ENCODE results near the gene DHRS3.
A peak's percentile ranks its signal among the peaks of the same experiment; 100 is the strongest.
"Not testable (repeated sequence)": the region's sequence is repeated elsewhere in the genome, so short reads cannot be mapped to it uniquely, and the experiment has no call there.

DHRS3 gene

DNA sequence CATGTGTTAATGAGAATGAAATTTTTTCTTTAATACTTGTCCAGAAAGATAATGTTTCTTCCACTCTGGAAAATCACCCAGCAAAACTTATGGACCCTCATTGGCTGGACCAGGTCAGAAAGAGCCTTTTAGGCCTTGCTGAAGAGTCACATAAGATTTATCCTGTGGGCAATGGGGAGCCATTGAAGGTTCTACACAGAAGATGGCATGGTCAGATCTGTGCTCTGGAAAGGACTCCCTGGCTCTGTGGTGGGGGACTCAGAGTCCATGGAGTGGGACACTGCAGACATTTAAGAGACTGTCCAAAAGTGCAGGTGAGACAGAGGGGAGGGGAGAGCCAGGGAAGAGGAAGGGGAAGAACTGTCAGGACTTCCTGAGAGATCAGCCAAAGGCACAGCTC is 66.4 kb downstream of the DHRS3 start:
- peak; percentile 3 for DNase-seq

DNA sequence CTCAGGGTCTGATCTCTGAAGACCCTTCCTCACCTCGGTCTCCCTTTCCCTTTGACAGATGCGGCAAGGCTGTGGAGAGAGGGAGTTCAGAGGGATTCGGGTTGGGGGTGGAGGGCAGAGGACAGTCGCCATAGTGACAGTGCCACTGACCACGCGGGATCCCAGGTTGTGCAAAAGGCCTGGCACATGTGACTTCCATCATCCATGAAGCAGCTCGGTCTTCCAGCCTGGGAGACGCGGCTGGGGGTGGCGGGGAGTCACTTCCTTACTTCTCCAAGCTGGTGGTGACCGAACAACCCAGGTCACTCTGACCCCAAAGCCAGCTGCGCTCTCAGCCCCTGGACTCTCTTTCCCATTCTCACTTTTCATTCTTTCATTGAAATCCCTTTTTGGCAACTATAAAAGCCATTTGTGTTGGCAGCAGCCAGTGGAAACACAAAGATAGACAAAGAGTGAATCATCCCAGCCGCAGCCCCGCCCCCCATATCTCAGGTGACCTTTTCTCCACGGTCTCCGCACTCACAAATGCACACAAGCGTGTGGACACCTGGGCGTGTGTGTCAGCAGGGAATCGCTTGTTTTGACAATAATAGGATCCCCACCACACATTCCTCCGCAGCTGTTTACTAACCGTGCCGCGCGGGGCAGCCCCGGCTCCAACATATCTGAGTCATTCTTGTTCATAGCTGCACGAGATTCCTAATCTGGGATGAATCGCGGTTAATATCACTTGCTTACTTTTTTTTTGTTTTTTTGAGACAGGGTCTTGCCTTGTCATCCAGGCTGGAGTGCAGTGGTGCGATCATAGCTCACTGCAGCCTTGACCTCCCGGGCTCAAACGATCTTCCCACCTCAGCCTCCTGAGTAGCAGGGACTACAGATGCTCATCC is 68.3 kb downstream of the DHRS3 start:
- DNase-seq: peak; percentile 31

DNA sequence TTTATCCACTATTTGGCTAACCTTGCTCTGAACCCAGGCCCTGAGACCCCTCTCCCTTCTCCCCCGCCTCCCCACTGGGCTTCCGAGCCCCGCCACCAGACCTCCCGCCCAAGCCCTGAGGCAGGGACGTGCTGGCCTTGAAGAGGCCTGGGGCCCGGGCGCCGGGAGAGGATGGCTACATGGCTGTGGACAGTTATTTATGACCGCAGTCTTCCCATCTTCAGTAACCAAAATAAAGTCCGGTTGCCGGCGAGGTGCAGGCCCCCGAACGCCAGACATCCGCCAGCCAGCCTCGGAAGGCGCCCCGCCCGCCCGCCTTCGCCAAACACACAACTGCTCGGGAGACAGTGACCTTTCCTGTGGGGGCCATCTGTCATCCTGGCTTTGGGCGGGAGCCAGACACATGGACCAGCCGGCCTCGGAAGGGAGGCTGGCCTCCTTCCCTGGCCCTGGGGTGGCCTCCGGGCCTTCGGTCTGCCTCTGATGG is 69.0 kb downstream of the DHRS3 start:
- peak; percentile 9 for DNase-seq

DNA sequence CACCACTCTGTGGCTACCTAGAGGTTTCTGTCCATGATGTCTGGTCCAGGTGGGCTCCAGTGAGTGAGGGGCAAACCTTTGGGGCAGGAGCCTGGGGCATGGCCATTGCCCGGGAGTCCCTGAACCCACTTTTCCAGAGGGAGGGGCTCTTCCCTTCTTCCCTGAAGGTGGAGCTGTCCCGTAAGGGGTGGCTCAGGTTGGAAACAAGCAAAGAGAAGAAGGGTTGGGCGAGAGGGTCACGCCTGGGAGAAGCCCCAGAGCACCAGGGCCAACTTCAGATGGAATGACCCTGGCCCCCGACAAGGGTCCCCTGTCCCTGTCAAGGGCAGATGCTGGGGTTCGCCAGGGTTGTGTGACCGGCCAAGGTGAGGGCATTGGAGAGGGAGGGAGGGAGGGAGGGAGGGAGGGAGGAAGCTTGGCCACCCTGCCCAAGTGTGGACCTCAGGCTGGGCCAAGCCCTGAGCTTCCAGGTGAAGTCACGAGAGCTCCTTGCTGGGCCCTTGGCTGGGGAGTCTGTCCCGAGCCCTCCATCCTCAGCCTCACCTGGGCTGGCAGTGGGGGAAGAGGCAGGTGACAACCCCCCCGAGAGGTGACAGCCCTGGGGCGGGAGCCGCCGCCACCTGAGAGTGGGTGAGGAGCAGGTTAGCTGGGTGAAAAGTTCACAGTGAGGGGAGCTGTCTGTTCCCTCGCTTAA is 69.6 kb downstream of the DHRS3 start:
- DNase-seq: peak; percentile 11

DNA sequence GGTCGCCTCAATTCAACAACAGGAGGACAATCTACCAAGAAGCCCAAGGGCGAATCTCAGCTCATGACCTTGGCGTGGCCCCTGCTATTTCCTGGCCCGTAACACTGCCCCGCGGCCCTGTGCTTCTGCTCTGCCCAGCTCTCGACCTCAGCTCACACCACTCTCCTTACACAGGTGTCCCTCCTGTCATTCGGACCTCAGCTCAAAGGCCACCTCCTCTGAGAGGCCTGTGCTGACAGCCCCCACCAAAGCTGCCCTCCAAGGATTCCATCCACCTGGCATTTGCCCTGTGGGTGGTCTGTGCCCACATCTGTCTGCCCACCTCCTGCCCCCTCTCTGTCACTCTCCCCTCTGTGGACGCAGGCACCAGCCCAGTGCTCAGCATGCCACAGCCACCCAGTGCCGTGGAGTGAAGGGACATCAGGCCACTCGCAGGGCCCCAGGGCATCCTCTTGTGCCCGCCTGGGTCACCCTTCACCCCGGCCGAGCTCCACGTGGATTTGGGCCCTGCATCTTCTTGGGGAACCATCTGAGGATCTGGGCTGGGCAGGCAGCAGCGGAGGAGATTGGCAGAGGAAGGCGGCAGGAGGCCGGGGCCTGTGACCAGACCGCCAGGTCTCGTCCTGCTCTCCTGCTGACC is 70.3 kb downstream of the DHRS3 start:
- DNase-seq: peak; percentile 13

DNA sequence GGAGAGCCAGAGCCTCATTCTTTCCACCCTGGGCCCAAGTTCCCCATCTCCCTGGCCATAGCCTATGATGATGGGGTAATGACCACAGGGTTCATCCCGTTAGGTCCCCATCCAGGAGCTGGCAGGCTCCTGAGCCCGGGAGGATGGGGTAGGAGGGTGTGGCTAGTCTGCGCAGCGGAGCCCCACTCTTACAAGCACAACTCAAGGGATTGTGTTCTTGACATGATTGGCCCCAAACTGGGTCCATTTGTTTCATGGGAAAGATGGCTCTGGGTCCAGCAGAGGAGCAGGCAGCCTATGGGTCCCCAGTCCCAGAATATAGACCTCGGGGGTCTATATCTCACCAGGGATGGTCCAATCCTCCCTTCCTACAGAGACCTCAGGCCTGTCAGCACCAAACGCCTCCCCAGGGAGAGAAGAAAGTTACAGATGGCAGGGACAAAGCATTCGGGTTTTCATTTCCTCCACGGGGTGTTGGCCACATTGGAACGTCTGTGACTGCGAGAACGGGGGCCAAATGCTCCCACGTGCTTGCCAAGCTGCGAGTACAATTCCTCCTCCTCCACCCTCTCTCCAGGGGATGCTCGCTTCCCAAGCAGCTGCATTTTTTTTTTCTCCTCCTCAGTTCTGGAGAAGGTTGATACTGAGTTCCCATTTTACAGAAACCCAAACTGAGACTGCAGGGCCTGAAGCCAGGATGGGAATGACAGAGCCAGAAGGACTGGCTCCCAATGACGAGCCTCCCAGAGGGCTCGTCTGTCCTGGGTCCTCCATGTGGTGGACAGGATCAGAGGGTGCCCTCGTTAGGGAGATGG is 71.0 kb downstream of the DHRS3 start:
- peak; percentile 1 for DNase-seq

DNA sequence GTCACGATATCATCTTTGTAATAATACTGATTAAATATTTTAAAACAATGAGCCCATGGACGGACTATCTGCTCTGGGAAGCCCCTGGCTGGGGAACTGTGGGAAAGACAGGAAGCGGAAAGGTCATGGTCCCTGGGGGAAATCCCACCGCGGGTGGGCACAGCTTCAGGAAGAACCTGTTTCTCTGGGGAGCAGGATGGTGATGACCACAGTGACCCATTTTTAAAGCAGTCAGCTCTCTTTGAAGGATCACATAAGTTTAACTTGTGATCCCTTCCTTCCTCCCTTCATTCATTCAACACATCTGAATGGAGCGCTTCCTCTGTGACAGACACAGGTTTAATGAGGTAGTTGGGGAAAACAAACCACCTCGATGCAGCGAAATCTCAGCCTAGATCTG is 73.0 kb downstream of the DHRS3 start:
- peak; percentile 8 for DNase-seq

DNA sequence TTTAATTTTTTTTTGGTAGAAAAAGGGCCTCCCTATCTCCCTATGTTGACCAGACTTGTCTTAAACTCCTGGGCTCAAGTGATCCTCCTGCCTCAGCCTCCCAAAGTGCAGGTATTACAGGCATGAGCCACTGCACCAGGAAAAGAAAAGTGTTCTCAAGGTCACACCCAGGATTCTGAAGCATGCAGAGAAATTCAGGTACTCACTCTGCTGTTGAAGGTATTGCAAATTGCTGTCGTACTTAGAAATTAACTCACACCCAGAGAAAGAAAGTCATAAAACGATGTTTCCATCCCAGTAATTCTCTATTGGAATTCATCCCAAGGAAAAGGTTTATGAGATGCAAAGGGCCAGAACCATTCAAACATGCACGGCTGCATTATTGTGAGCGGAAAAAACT is 73.7 kb downstream of the DHRS3 start:
- DNase-seq: peak; percentile 5

DNA sequence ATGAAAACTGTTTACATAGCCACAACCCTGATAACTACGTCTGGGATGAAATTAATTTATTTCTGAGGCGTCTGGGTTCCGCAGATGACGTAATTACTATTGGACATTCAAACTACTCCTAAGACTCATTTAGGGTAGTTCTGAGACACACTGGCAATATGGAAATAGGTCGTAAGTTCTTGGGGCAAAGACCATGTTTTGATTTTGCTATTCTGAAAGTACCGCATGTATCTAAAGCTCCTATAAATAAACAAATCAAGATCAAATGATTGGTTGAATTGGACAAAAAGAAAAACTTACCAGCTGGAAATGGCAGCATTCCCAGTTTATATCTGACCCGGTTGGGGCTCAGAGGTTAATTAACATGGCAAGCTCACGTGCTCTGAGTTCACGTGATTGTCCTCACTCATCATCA is 74.3 kb downstream of the DHRS3 start:
- DNase-seq: no peak

DNA sequence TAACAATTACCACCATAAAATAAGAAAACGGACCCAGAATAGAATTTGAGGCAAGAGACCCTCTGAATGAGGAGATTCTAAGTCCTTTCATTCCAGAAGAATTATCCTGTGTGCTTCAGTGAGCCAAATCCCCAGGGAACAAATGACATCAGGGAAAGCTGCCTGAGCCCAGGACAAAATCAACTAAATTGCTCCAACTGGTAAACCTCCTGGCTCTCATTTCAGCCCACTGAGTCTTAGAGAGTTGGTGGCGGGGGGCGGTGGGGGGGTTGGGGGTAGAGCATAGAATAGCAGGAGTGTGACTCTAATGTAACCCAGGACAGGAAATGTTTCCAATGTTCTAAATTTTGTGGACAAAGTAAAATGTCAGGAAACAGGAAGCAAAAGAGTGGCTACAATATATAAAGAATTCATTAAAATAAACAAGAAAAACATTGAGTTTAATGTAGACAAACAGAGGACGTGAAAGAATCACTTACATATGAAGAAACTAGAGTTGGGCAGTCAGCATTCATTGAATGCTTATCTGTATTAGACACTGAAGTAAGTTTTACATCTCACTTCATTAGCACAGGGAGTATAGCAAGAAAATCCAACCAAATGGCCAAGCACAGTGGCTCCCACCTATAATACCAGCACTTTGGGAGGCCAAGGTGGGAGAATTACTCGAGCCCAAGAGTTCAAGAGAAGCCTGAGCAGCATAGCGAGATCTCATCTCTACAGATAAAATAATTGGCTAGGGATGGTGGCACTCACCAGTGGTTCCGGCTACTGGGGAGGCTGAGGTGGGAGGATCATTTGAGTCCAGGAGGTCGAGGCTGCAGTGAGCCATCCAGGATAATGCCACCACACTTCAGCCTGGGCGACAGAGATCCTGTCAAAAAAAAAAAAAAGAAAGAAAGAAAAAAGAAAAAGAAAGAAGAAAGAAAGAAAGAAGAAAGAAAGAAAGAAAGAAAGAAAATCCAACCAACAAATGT is 75.1 kb downstream of the DHRS3 start:
- no peak for DNase-seq

DNA sequence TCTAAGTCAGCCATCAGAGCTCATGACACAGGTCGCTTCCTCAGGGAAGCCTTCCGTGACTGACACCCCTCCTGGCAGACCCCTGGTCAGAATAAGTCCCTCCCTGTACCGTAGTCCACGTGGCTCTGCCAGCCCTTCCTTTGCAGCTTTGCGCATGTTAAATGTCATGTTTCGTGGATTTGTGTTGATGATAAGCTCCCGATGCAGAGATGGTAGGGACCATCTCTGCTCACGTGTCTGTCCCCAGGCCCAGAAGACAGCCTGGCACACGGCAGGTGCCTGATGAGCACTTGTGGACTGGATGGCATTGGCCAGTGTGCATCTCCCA is 75.9 kb downstream of the DHRS3 start:
- DNase-seq: no peak

DNA sequence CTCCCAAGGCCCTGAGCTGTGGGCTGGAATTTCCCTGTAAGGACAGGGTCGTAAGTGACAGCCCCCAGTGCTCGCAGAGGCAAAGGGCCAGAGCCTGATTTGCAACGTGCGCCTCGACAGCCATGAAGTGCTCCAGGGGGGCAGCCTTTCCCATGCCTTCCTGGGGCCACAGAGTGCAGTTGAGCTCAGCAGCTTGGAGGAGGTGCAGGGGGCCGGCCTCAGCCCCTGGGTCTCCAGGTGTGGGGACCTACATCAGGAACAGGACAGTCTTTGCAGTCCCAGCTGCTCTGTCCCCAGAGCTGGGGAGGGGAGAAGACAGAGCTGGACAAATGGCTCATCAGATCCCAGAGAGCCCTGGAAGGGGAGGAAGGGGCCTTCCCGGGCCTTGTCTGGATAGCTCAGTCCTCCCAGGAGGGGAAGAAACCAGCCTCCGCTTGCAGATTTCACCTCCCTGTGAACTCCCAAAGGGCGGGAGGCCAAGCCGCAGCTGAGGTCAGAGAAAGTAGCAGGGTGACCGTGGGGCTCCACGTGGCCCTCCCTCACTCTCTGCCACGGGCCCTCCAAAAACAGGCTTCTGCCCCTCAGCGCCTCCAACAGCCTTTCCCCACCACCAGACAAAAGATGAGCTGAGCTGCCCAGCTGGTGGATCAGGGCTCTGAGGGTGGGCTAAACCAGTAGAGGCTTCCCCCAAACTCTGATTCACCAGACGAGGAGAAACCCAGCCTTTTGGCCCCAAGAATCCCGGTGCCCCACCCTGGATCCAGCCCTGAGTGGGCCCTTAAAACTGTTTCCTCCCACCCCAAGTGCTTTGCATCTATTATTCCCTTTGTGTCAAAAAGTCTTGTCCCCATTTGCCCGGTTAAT is 76.5 kb downstream of the DHRS3 start:
- no peak for DNase-seq

DNA sequence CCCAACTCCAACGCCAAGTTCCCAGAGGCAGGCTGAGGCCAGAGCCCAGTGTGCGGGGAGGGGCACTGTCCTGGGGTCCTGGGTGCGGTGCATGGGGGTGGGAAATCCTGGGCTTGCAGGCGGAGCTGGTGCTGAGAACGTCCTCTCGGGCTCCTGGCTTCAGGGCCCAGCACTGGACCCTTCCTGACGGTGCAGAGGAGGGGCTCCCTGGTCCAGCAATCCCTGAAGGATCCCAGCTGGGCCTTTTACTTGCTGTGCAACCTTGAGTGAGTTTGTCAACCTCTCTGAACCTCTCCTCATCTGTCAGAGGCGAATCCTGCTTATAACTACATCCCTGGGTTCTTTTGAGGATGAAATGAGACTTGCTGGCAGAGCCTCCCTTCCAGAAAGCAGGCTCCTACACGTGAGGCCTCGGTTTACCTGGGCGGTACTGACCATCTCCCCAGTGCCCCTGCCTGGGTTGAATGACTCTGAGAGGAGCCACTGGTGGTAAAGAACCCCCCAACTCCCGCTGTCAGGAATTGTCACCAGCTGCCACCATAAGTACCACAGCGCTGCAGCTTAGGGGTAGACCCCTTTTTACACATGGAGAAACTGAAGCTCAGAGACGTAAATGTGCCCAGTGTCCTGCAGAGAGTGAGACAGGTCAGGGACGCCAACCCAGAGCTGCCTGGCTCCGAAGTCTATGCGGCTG is 77.3 kb downstream of the DHRS3 start:
- DNase-seq: no peak

DNA sequence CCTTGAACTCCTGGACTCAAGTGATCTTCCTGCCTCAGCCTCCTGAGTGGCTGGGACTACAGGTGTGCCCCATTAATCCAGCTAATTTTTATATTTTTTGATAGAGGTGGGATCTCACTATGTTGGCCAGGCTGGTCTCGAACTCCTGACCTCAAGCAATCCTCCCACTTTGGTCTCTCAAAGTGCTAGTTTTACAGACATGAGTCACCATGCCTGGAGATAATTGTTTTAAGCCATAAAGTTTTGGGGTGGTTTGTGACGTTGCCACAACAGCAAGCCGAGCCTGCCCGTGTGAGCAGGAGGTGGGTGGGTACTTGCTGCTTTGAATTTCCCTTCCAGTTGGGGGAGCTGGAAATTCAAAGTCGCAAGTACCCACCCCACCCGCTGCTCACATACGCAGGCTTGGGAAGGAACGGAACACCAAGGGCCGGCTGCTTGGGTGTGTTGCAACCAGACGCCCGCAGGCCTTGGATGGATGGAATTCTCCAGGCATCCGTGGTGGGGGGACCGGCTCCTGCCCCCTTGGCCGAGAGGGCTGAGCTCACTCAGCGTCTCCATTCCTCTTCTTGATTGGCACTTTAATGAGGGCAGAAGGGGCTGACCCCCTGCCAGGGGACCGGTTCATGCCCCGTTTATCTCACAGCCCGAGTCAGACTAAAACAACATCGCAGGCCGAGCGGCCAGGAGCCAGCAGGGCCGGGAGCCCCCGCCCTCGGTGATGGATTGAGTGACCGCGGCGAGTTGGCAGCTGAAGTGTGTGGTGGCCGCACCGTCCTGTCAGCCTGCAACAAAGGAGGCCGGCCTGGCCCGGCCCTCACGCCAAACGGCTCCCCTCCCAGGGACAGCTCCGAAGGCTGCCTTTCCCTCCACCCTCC is 78.1 kb downstream of the DHRS3 start:
- no peak for DNase-seq

DNA sequence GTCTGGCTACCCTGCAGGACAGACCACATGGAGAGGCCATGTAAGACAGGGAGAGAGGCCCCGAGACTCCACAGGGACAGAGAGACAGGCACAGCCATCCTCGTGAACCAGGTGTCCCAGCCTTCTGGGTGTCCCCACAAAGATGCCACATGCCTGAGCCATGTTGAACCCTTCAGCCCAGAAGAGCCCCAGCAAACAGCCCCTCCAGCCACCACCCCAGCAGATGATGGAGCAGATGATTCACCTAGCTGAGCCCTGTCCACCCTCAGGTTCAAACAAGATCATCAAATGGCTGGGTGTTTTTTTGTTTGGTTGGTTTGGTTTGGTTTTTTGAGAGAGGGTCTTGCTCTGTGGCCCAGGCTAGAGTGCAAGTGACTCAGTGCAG is 78.7 kb downstream of the DHRS3 start:
- DNase-seq: no peak

DNA sequence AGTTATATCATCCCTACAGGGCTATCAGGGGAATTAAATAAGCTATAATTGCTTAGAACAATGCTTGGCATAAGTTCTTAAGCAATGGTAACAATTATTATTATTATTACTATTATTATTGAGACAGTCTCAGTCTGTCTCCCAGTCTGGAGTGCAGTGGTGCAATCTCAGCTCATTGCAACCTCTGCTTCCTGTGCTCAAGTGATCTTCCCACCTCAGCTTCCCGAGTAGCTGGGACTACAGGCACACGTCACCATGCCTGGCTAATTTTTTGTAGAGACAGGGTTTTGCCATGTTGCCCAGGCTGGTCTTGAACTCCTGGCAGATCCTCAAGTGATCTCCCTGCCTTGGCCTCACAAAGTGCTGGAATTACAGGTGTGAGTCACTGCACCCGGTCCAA is 79.5 kb downstream of the DHRS3 start:
- not testable (repeated sequence) for DNase-seq

DNA sequence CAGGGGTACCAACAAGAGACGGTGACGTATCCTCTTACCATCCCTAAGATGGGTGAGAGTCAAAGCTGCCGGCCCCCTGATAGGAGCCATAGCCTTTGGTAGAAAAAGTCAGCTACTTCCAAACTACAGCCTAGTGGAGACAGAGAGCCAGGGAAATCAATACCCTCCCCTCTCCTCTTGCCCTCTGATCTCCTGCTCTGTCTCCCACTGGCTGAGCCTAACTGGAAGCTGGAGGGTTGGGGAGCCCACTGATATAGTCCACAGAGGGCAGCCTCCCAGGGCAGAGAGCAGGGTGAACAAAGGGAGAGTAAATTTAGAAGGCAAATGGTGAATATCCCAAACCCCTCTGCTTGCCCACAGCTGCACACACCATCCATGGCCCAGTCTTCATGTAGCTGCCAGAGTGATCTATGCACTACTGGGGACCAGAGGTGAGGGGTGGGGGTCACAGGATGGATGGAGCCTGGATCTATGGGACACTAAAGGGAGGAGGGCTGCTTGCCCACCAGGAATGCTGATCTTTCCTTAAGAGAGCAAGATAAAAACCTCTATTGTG is 80.0 kb downstream of the DHRS3 start:
- DNase-seq: no peak

DNA sequence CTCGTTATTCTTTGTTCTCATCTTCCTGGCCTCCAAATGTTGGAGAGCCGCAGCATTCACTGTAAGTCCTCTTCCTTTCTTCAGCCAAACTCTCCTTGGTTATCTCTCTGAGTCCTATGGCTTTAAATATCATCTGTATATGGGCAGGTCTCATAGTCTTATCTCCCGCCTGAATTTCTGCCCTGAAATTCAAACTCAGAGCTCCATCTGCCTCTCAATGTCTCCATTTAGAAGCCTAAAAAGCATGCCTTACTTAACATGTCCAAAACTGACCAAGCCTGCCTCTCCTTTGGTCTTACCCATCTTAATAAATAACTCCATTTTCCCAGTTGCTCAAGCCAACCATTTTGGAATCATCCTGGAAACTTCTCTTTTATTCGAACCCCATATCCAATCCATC is 80.7 kb downstream of the DHRS3 start:
- no peak for DNase-seq
